Neutrophil (primary cell): ENCODE data around the gene NFAM1.

ENCODE experiments used
- H3K27ac ChIP-seq: fragments of 200-600 bp; sonication (generic); 2 replicates; pipeline ENCODE4 v1.5.1; 2016; ENCODE audit warnings: mild to moderate bottlenecking, moderate library complexity
- H3K27me3 ChIP-seq: fragments of 200-600 bp; sonication (generic); 2 replicates; pipeline ENCODE4 v1.6.0; 2016; ENCODE audit warnings: mild to moderate bottlenecking
- H3K36me3 ChIP-seq: fragments of 200-600 bp; sonication (generic); 2 replicates; pipeline ENCODE4 v1.5.1; 2017
- H3K4me1 ChIP-seq, 2 experiments: fragments of 200-600 bp in 1 of 2; sonication (generic) in 1 of 2; 1 replicate in 1 of 2; 2 replicates in 1 of 2; pipeline versions ENCODE4 v1.5.1 to v1.6.1; 2013 to 2016; ENCODE audit warnings: low read depth in 1 of 2, low read length in 1 of 2, mild to moderate bottlenecking in 1 of 2, moderate library complexity in 1 of 2; ENCODE audit not compliant: control insufficient read depth in 1 of 2, insufficient read depth in 1 of 2
- H3K4me3 ChIP-seq, 2 experiments: fragments of 200-600 bp in 1 of 2; sonication (generic) in 1 of 2; 1 replicate in 1 of 2; 2 replicates in 1 of 2; pipeline ENCODE4 v1.5.1; 2013 to 2016; ENCODE audit warnings: low read depth in 1 of 2, low read length in 1 of 2, mild to moderate bottlenecking in 1 of 2, moderate library complexity in 1 of 2
- H3K9me3 ChIP-seq: fragments of 200-600 bp; sonication (generic); 2 replicates; pipeline ENCODE4 v1.5.1; 2016
- CTCF ChIP-seq: fragments of 200-600 bp; sonication (generic); IDR thresholded peaks from 2 replicates; pipeline ENCODE4 v1.5.1; 2016; ENCODE audit warnings: antibody characterized with exemption

Gene NFAM1

GRCh38 chr22:42343531-42344081, 88.6 kb downstream of the NFAM1 start:
- H3K4me3 ChIP-seq: no peak overlapping the region
- no peak for TF ChIP-seq CTCF
- H3K27ac ChIP-seq: no peak overlapping the region
- no peaks in the 10 kb centered on the region for H3K9me3 ChIP-seq
- peaks cover 80% of the 10 kb centered on the region for H3K27me3 ChIP-seq
- H3K36me3 ChIP-seq: no peaks in the 10 kb centered on the region
- no peaks in the 10 kb centered on the region for H3K4me1 ChIP-seq

- Histone ChIP-seq H3K36me3 (no peaks in the 10 kb centered on the region), H3K27ac (no peak overlapping the region), H3K9me3 (no peaks in the 10 kb centered on the region), H3K4me3 (no peak overlapping the region), H3K4me1 (no peaks in the 10 kb centered on the region), H3K27me3 (peaks cover 85% of the 10 kb centered on the region)
- TF ChIP-seq CTCF: no peak
These were observed 89.1 kb downstream of the NFAM1 start for GRCh38 chr22:42343121-42343454.

- Histone ChIP-seq H3K4me3 (no peak overlapping the region), H3K4me1 (no peaks in the 10 kb centered on the region), H3K27ac (no peak overlapping the region), H3K36me3 (no peaks in the 10 kb centered on the region), H3K9me3 (no peaks in the 10 kb centered on the region), H3K27me3 (peaks cover 90% of the 10 kb centered on the region)
- TF ChIP-seq CTCF: no peak
These were observed 89.6 kb downstream of the NFAM1 start for GRCh38 chr22:42342426-42343120.

- no peak for TF ChIP-seq CTCF
- H3K4me3 ChIP-seq: no peak overlapping the region
- H3K4me1 ChIP-seq: no peaks in the 10 kb centered on the region
- no peaks in the 10 kb centered on the region for H3K36me3 ChIP-seq
- no peaks in the 10 kb centered on the region for H3K9me3 ChIP-seq
- no peak overlapping the region for H3K27ac ChIP-seq
- H3K27me3 ChIP-seq: peaks cover 93% of the 10 kb centered on the region
These were observed 90.4 kb downstream of the NFAM1 start for GRCh38 chr22:42341779-42342178.

GRCh38 chr22:42340829-42341383, 91.3 kb downstream of the NFAM1 start:
- TF ChIP-seq CTCF: no peak
- Histone ChIP-seq H3K9me3 (no peaks in the 10 kb centered on the region), H3K36me3 (no peaks in the 10 kb centered on the region), H3K27ac (no peak overlapping the region), H3K27me3 (peaks cover 95% of the 10 kb centered on the region), H3K4me1 (no peaks in the 10 kb centered on the region), H3K4me3 (no peak overlapping the region)
